HG03066 (cell line): ENCODE results near the gene IFT52.

Source experiments
- ATAC-seq: cut with Tn5 transposase; IDR thresholded peaks from one replicate; pipeline ENCODE4 v1.9.1; 2021; ENCODE audit warnings: low read depth; ENCODE audit not compliant: unreplicated experiment

The IFT52 gene

GRCh38 chr20:43590392-43591303, at the start of gene IFT52:
Gene IFT52 (plus strand): TSS chr20:43590937. CDS start chr20:43594699, 3,762 bp downstream.
- ATAC-seq = peak; percentile 98

- ATAC-seq = no peak
Observed at GRCh38 chr20:43541214-43541613, 49.5 kb upstream of the IFT52 start.

- ATAC-seq = no peak
Observed at GRCh38 chr20:43542161-43542560, 48.6 kb upstream of the IFT52 start.

GRCh38 chr20:43542674-43543073, 48.1 kb upstream of the IFT52 start:
- ATAC-seq = no peak

GRCh38 chr20:43543138-43543537, 47.6 kb upstream of the IFT52 start:
- no peak for ATAC-seq

GRCh38 chr20:43544501-43544900, 46.2 kb upstream of the IFT52 start:
- no peak for ATAC-seq

- ATAC-seq = no peak
Observed at GRCh38 chr20:43545837-43546578, 44.7 kb upstream of the IFT52 start.

GRCh38 chr20:43548273-43548880, 42.4 kb upstream of the IFT52 start:
- ATAC-seq = no peak

- no peak for ATAC-seq
Observed at GRCh38 chr20:43549416-43550065, 41.2 kb upstream of the IFT52 start.

GRCh38 chr20:43550456-43550855, 40.3 kb upstream of the IFT52 start:
- ATAC-seq = no peak

- ATAC-seq = no peak
Observed at GRCh38 chr20:43554369-43554768, 36.4 kb upstream of the IFT52 start.

- no peak for ATAC-seq
Observed at GRCh38 chr20:43558412-43559146, 32.2 kb upstream of the IFT52 start, which contains the start of gene SGK2. Gene SGK2 (plus strand): TSS chr20:43559027. CDS start chr20:43566496, 7,469 bp downstream.

GRCh38 chr20:43559147-43559987, 31.4 kb upstream of the IFT52 start:
- no peak for ATAC-seq

- ATAC-seq = no peak
Observed at GRCh38 chr20:43560974-43561373, 29.8 kb upstream of the IFT52 start.

- no peak for ATAC-seq
Observed at GRCh38 chr20:43563429-43563828, 27.3 kb upstream of the IFT52 start.

- ATAC-seq = no peak
Observed at GRCh38 chr20:43563991-43564390, 26.7 kb upstream of the IFT52 start.

- no peak for ATAC-seq
Observed at GRCh38 chr20:43564455-43564854, 26.3 kb upstream of the IFT52 start.

- no peak for ATAC-seq
Observed at GRCh38 chr20:43564993-43565757, 25.6 kb upstream of the IFT52 start.
